Colon (tissue), 2 donors: ENCODE data around the gene ERBB4.

ENCODE experiments used
- FAIRE-seq: peaks from 2 replicates; lab custom pipeline; 2012; peaks lifted over from hg19 to GRCh38; lab: Jason Lieb, UNC
- donor health status: control.
- donor health status: control.

Gene ERBB4

DNA sequence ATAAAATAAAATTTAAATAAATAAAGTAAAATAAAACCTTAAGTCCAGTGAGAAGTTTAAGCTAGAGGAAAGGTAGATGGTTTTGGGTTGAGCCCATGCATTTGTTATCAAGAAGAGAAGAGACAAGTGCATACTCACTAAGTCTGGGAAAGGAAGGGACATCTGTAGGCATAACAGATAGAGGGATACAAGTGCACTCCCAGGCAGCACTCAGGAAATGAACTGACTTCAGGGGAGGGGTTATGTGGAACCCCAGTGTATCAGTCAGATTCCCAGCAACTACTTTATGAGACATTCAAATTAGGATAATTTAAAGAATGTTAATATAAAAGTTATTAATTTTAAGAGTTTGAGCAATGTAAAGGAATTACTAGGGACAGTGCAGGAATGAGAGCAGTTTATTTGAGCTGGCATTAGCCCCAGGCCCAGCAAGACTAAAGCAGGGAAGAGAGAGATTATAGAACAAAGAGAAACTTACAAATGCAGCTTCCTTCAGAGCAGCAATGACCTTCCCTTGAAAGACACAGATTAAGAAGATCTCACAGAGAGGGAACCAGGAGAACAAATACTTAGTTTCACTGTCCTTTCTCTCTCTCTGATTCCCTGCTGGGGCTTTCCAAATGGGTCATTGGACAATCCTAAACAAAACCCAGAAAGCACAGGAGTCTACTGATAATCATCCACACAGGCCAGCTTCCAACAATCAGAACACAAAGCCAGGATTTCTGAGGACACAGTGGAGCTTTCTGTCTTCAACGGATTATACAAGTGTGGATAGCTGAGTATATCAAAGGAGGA is 109.7 kb downstream of the ERBB4 start:
- FAIRE-seq: no peak

DNA sequence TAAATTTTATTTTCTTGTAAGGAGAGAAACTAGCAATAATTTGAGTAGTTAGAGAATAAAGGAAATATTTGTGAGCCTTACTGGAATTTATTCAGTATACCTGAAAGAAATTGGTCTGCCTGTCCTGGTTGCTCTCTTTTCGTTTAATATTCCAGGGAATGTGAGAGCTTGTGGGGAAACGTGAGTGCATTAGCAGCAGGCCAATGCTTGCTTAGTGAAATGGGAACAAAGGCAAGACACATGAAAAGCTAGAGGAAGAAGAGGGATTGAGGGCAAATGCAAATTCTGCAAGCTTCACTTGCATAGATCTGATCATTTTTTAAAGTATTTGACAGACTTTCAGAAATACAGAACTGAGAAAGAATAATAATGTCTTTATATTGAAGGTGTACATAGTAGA is 111.0 kb downstream of the ERBB4 start:
- FAIRE-seq: no peak

DNA sequence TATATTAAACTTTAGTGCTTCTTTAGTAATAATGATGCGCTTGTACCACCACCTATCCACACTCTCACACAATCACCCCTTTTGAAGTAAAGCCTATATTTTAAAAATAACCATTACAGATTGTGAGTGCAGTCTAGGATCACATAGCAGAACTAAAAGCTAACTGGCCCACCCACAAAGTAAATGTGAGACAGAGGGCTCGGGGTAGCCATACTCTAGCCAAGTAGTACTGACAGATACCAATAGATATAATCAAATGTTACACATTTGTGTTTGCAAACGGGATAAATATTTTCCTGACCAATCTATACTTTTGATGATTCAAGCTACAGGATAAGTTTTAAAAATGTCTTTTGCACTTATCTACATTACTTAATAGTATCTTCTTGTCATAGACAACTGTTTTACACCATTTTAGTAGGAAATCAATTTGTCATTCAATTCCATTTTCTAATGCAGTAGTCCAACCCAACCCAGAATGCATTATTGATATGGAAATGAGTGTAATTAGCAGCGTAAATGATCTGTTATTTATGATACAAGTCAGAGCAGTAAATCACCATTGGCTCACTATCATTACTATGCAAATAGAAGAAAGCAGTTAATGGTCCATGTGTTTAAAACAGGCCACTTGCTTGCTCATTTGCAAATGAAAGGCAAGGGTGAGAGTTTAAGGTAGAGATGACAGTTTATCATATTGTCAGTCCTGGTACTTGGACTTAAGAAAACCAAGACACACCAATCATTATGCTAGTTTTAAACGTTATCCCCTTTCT is 111.8 kb downstream of the ERBB4 start:
- no peak for FAIRE-seq

DNA sequence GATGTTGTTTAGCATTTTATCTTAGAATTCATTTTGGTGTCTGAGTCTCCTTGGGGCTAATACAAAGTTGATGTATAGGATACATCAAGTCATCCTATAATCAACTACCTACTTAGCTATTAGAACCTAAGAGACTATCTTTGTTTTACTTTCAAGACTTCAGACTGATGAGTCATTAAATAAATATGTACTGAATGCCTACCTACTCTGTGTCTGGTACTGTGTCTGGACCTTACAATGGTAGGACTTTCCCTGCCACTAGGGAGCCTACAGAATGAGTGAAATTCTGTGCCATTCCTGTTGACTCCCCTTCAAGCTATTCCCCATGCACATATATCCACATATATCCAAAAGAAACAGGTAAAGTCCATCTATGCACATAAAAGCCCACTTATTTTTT is 114.5 kb downstream of the ERBB4 start:
- FAIRE-seq: no peak

DNA sequence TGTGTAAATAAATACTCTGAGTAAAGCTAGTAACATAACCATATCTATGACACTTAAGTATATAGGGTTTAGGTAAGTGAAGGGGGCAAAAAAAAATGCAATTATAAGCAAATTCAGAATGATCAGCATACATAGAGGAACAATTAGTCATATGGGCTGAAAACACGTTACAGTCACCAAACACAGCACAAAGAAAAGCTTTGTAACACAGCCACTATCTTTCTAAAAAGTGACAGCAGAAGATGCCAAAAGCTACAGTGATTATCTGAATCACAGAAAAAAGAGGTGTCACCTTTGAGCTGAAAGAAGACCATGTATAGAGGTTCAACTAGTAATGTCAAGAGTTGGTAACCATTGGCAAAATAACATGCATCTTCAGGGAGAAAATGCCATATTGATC is 115.5 kb downstream of the ERBB4 start:
- no peak for FAIRE-seq

DNA sequence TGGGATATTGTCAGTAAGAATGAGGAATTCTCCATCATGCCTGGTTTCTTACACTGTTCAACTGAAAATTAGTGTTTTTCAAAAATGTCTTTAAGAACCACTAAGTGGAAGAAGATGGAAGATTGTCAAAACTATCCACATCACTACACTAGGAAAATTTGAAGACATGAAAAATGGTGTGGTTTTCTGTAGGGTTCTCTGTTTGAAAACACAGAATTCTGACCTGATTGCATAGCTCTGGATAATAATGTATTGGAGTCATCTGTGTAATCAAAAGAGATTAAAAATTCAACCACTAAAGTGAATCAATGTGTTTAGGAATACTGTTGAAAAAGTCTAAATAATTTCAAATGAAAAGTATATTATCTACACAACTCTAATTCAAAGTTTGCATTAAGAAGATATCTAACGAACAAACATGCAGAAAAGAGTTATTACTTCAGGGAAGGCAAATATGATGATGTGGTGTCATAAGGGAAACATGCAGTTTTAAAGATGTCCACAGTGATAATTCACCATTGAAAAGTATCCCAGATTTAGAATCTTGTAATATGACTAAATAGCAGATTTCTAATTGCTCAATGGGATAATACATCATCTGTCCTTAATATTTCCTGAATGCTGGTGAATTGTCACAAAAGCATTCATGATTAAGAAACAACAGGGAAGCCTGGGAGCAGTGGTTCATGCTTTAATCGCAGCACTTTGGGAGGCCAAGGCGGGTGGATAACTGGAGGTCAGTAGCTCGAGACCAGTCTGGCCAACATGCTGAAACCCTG is 116.9 kb downstream of the ERBB4 start:
- no peak for FAIRE-seq

DNA sequence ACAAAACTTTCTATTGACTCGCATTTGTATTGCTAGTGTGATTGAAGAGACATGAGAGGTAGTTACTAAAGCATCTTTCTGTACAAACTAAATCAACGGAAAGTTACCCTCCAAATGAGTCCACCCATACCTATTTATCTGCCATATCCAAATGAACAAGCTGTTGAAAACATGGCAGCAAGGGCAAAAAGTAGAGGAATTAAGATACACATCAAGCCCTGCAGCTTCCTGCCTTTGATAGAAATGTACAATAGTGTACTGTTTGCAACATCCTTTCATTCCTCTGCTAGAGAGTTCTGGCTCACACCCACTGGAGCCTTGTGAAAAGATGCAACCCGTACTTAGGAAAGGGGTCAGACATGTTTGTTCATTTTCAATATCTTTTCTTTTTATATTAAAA is 122.5 kb downstream of the ERBB4 start:
- FAIRE-seq: no peak

DNA sequence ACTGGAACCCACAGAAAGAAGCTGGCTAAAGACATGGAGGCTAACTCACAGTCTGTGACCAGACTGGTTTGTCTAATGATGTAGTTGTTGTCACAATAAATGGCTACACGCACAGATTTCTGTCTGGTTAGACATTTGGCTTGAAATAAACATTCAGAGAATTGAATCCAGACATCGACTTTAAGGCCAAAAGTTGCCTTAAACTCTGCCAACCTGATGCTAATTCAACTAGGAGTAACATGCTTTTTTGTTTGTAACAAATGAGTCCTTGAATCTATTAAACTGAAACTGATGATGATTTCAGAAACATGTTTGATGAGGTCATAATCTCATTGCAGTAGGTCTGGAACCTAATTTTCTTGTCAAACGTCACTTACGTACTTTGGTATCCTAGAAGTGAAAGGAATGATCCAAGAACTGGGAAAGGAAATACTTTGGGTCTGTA is 123.8 kb downstream of the ERBB4 start:
- FAIRE-seq: no peak

DNA sequence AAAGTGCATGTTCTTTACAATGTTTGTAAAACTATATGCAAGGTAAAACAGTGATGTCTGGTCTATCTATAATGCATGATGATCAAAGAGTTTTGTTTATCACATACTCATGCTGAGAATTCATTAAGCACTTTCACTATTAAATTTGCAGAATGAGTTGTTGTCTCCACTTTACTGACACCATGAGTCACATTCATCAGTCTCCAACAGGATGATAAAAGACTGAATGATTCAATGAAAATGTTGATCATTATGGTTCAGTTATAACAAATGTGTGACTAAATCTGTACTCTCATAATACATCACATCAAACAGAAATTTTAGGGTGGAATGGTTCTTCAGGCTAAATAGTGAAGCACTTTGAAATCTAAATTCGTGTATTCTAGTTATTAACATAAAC is 129.0 kb downstream of the ERBB4 start:
- no peak for FAIRE-seq

DNA sequence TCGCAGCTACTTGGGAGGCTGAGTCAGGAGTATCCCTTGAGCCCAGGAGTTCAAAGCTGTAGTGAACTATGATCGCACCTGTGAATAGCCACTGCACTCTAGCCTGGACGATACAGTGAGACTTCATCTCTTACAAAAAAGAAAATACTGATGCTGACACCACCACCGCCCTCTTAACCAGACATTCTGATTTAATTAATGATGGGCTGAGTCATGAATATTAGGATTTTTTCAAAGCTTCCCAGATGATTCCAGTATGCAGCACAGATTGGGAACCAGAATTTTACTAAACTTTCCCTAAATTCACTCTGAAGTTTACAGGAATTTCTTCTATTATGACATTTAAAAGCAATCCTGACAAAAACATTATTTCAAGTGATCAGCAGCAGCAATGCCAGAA is 130.1 kb downstream of the ERBB4 start:
- FAIRE-seq: no peak

DNA sequence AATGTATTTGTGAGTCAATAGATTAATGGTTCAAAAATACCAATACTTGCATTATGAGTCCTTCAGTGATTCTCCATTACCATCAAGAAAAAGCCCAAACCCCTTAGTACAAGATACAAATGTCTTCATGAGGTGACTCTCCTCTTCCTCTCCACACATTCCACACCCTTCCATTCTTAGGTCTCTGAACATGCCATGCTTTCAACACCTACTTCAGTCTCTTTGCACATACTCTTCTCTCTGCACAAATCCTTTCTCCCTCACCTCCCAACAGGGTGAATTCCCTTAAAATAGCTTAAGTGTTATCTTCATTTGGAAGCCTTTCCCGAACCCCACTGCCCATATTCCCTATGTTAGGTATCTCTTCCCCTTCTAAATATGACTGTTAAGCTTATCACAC is 131.9 kb downstream of the ERBB4 start:
- no peak for FAIRE-seq

DNA sequence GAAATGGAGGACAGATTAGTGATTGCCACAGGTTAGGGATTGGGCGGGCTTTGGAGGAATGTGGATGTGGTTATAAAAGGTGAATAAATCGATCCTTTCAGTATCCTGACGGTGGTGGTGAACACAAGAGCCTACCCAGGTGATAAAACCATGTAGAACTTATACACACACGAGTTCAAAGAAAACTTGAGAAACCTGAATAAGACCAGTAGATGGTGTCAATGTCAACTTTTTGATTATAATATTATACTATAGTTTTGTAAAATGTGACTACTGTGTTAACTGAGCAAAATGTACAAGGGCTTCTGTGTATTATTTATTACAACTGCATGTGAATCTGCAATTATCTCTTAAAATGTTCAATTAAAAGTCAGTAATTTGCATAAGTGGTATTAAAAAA is 136.3 kb downstream of the ERBB4 start:
- no peak for FAIRE-seq

DNA sequence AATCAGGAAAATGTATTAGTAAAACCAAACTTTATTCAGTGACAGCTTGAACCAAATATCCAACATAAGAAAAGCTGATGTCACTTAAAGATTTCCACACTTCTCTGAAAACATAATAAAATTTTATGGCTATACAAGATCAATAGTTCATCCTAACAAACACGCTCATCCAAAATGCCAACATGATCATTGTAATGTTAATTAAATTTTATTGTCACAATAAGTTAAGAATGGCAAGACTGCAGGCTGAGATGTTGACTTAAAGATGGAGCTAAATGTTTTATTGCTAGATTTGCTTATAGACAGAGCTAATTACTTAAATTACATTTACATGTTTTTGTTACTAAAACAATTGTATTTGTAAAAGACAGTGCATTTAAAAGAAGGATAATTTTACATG is 140.3 kb downstream of the ERBB4 start:
- no peak for FAIRE-seq

DNA sequence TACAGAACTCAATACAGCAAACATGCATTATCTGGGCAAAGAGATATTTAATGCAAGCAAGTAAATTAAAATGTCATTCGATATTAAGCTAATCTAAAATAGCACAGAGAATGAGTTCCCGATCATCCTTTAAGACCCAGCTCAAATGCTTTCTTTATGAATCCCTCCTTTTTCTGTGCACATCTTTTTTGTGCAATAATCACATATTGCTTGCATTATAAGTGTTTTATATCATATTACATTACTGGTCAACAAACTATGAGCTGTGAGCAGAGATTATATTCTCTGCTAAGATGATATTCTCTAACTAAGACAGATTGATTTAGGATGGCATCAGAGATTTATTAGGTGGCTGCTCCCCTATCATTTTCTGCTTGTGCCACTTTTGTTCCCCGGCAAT is 146.1 kb downstream of the ERBB4 start:
- FAIRE-seq: no peak

DNA sequence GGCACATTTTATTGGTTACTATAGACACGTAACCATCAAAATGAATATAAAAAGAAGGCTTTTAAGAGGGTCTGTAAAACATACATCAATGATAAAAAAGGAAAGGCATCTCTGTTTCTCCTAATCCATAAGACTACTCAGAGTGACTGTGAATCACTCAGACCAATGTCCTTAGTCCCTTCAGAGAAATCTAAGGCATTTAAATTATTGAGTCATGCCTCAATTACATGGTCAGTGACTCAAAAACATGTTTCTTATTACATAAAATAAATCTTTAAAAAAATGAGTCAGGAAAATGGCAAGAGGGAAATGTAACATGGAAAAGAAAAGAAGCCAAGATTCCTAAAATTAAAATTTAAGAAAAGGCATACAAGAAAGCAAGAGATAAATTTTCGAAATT is 146.6 kb downstream of the ERBB4 start:
- FAIRE-seq: no peak

DNA sequence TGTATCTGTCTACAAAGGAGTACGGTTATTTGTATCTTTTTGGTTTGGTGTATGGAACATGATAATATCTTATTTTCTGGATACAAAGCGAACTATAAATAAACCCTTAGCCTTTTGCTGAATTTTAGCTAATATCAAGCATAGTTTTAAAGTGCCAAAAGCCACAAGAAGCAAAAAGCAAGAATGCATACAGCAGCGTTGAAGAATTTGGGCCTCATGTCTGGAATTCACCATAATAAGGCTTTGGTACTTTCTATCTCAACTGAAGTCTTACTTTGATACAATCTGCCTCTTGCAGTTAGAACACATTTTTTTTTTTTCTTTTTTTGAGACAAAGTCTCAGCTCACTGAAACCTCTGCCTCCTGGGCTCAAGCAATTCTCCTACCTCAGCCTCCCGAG is 151.5 kb downstream of the ERBB4 start:
- no peak for FAIRE-seq

DNA sequence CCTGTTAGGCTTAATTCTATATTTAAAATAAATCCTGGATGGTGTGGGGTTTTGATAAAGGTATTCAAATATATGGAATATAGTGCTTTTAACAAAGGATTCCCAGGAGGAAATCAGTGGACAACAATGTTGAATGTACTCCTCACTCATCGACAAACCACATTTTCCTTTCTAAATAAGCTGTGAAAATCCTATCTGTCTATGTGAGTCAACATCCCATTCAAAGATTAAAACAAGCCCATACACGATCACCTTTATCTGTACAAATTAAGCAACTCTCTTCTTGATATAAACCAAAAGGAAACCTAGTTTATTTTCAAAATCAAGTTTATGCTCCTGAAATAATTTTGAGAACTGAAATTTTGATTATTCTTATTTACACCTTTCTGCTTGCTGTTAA is 153.4 kb downstream of the ERBB4 start:
- FAIRE-seq: no peak

DNA sequence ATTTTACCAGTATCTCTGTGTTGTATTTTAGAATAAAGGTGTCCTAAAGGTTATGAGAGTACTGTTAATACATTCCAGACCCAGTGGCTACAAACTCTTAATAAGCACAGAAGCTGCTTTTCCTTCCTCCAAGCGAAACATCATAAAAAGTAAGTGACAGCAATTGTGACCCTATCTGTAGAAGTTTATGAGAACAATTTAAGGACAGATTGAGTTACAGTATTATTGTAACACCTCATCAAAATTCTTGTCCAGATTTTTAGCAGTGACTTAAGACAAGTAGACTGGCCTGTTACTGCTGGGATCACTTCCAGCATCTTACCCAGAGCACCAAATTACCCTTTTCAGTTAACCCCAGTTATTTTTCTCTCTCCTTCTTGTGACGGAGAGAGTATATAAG is 154.6 kb downstream of the ERBB4 start:
- no peak for FAIRE-seq

DNA sequence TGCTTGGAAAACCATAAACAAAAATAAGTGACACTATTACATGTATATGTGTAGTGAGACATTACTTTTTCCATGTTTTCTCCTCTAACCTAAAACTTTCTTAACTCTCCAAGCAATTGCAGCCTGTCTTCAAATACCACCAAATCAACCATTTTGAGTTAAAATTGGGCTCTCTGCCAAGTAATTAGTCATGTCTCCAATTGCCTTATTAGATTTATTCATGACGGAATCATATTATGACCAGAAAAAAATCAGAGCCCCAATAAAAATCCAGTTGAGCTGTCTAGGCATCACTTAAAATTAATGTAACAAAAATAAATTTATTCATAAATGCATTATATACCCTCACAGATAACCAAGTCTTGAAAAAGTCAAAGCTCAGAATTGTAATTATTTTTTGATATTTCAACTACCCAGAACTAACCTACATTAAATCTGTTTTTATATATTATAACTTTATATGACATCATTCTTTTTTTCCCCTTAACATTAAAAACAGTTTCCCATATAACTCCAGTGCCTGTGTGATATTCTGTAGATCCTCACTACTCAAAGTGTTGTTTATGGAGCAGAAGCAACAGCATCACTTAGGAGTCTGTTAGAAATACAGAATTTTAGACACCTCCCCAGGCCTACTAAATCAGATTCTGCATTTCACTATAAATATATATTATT is 157.0 kb downstream of the ERBB4 start:
- no peak for FAIRE-seq

DNA sequence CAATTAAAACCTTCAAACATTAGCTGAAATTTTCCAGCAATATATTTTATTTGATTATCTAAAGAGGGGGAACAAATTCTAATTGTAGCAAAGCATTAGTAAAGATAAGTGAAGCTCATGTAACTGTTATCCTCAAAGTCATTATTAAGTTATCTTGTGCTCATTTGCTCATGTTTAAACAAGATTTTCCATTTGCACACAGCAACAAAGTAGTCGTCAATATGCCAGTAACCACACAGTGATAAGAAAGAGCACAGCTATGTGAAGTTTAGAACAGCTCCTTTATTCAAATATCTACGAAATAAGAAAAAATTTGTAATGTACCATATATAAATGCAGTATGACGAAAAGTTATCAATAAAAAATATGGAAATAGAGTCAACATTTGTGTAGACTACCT is 159.5 kb downstream of the ERBB4 start:
- FAIRE-seq: no peak

DNA sequence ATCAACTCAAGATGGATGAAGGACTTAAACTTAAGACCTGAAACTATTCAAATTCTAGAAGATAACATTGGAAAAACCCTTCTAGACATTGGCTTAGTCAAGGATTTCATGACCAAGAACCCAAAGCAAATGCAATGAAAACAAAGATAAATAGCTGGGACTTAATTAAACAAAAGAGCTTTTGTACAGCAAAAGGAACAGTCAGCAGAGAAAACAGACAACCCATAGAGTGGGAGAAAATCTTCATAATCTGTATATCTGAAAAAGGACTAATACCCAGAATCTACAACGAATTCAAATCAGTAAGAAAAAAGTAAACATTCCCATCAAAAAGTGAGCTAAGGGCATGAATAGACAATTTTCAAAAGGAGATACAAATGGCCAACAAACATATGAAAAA is 171.2 kb downstream of the ERBB4 start:
- no peak for FAIRE-seq
